ENCODE measurements around the gene INPP5K.
"Not testable (repeated sequence)": the region's sequence is repeated elsewhere in the genome, so short reads cannot be mapped to it uniquely, and the experiment has no call there.

INPP5K gene

GRCh38 chr17:1512351-1512750, 4.1 kb downstream of the INPP5K start:
- no peaks in the 10 kb centered on the region for H3K27me3 ChIP-seq (ENCODE audit: insufficient read depth, poor library complexity, severe bottlenecking)
- no peak for DNase-seq (ENCODE audit: low spot score)
- peaks cover 14% of the 10 kb centered on the region for H3K4me1 ChIP-seq (ENCODE audit: insufficient read depth, poor library complexity, severe bottlenecking)
- H3K27ac ChIP-seq (ENCODE audit: poor library complexity, severe bottlenecking) = peak overlapping the region; percentile 53
- no peaks in the 10 kb centered on the region for H3K36me3 ChIP-seq (ENCODE audit: low read depth)
- TF ChIP-seq CTCF (IDR thresholded peaks at IDR 0.05; ENCODE audit: poor library complexity, severe bottlenecking) = no peak
- ATAC-seq (ENCODE audit: low read depth) = no peak
- no peak overlapping the region for H3K4me3 ChIP-seq (ENCODE audit: severe bottlenecking)
- no peaks in the 10 kb centered on the region for H3K9me3 ChIP-seq (ENCODE audit: severe bottlenecking)

GRCh38 chr17:1511756-1512321, 4.6 kb downstream of the INPP5K start:
- DNase-seq (ENCODE audit: low spot score) (no peak), ATAC-seq (ENCODE audit: low read depth) (no peak)
- H3K4me1 ChIP-seq (ENCODE audit: insufficient read depth, poor library complexity, severe bottlenecking) = peaks cover 14% of the 10 kb centered on the region
- H3K36me3 ChIP-seq (ENCODE audit: low read depth) = no peaks in the 10 kb centered on the region
- TF ChIP-seq CTCF (IDR thresholded peaks at IDR 0.05; ENCODE audit: poor library complexity, severe bottlenecking) = no peak
- no peak overlapping the region for H3K4me3 ChIP-seq (ENCODE audit: severe bottlenecking)
- H3K9me3 ChIP-seq (ENCODE audit: severe bottlenecking) = no peaks in the 10 kb centered on the region
- H3K27ac ChIP-seq (ENCODE audit: poor library complexity, severe bottlenecking) = peak overlapping the region; percentile 53
- H3K27me3 ChIP-seq (ENCODE audit: insufficient read depth, poor library complexity, severe bottlenecking) = no peaks in the 10 kb centered on the region

GRCh38 chr17:1511290-1511689, 5.1 kb downstream of the INPP5K start:
- DNase-seq (ENCODE audit: low spot score) (no peak), ATAC-seq (ENCODE audit: low read depth) (no peak)
- H3K4me3 ChIP-seq (ENCODE audit: severe bottlenecking) = no peak overlapping the region
- H3K27ac ChIP-seq (ENCODE audit: poor library complexity, severe bottlenecking) = peak overlapping the region; percentile 53
- H3K9me3 ChIP-seq (ENCODE audit: severe bottlenecking) = no peaks in the 10 kb centered on the region
- no peaks in the 10 kb centered on the region for H3K27me3 ChIP-seq (ENCODE audit: insufficient read depth, poor library complexity, severe bottlenecking)
- peaks cover 14% of the 10 kb centered on the region for H3K4me1 ChIP-seq (ENCODE audit: insufficient read depth, poor library complexity, severe bottlenecking)
- TF ChIP-seq CTCF (IDR thresholded peaks at IDR 0.05; ENCODE audit: poor library complexity, severe bottlenecking) = no peak
- no peaks in the 10 kb centered on the region for H3K36me3 ChIP-seq (ENCODE audit: low read depth)

- ATAC-seq (ENCODE audit: low read depth) = peak; percentile 45; the same call in 2 of the 3 replicates
Measured at GRCh38 chr17:1509290-1509881, 7.0 kb downstream of the INPP5K start.

GRCh38 chr17:1508709-1509108, 7.7 kb downstream of the INPP5K start:
- ATAC-seq (ENCODE audit: low read depth); H3K9me3 ChIP-seq (ENCODE audit: severe bottlenecking); H3K27ac ChIP-seq (ENCODE audit: poor library complexity, severe bottlenecking); DNase-seq (ENCODE audit: low spot score); H3K4me3 ChIP-seq (ENCODE audit: severe bottlenecking); H3K27me3 ChIP-seq (ENCODE audit: insufficient read depth, poor library complexity, severe bottlenecking); H3K36me3 ChIP-seq (ENCODE audit: low read depth): not testable (repeated sequence)
- peaks cover 14% of the 10 kb centered on the region for H3K4me1 ChIP-seq (ENCODE audit: insufficient read depth, poor library complexity, severe bottlenecking)

More at GRCh38 chr17:1509290-1509881, 7.0 kb downstream of the INPP5K start:
- Histone ChIP-seq H3K4me1 (ENCODE audit: insufficient read depth, poor library complexity, severe bottlenecking) (peaks cover 14% of the 10 kb centered on the region), H3K27ac (ENCODE audit: poor library complexity, severe bottlenecking) (no peak overlapping the region), H3K27me3 (ENCODE audit: insufficient read depth, poor library complexity, severe bottlenecking) (no peaks in the 10 kb centered on the region), H3K4me3 (ENCODE audit: severe bottlenecking) (no peak overlapping the region), H3K9me3 (ENCODE audit: severe bottlenecking) (no peaks in the 10 kb centered on the region), H3K36me3 (ENCODE audit: low read depth) (no peaks in the 10 kb centered on the region)
- TF ChIP-seq CTCF (IDR thresholded peaks at IDR 0.05; ENCODE audit: poor library complexity, severe bottlenecking) = no peak
- DNase-seq (ENCODE audit: low spot score) = no peak
